IMR-90 (cell line): ENCODE data around the gene TSACC. TPM values are rescaled to one million over a fixed set of nuclear protein-coding genes. Genes with fewer than 3 reads are reported as not detected.
A peak's percentile ranks its signal among the peaks of the same experiment; 100 is the strongest.

ENCODE experiments used
- ATAC-seq: fragments of 200-7000 bp; cut with Tn5 transposase; 2 replicates; pipeline ENCODE4 v1.9.1; 2020; ENCODE audit warnings: low read depth, mild to moderate bottlenecking, moderate library complexity
- Bru-seq: library from RNA; stranded (reverse); fragments of 400-500 nt; gene quantifications from one replicate; lab custom pipeline; 2021; lab: Mats Ljungman, UMichigan
- BruChase-seq, 2 experiments: library from RNA; stranded (reverse); fragments of 400-500 nt; gene quantifications; one replicate each; lab custom pipeline; 2021; lab: Mats Ljungman, UMichigan
- BruUV-seq: library from RNA; stranded (reverse); fragments of 400-500 nt; replicated peaks from 2 replicates; lab custom pipeline; 2021; lab: Mats Ljungman, UMichigan
- CTCF ChIA-PET: fragments of 300-600 bp; formaldehyde crosslinking; extraction: SDS; loops from one replicate; lab custom pipeline; 2021; ENCODE audit warnings: antibody characterized with exemption; lab: Yijun Ruan, JAX
- POLR2A ChIA-PET: fragments of 300-600 bp; sonication (Branson Sonifier 250); formaldehyde crosslinking; loops from one replicate; lab custom pipeline; 2022; ENCODE audit warnings: antibody characterized with exemption; ENCODE audit not compliant: unreplicated experiment; lab: Charles Lee
- DNase-seq: peaks from one replicate; pipeline ENCODE4 v3.0.0; 2013
- H2AFZ ChIP-seq: replicated peaks from 2 replicates; pipeline ENCODE3; 2013; ENCODE audit warnings: low read length, mild to moderate bottlenecking; ENCODE audit not compliant: poor library complexity
- H2AK5ac ChIP-seq: 2 replicates; pipeline ENCODE4 v1.6.1; 2013; ENCODE audit warnings: low read depth, low read length, inconsistent platforms
- H2AK9ac ChIP-seq: replicated peaks from 2 replicates; pipeline ENCODE3; 2013; ENCODE audit warnings: mild to moderate bottlenecking, low read depth, low read length, moderate library complexity; ENCODE audit not compliant: poor library complexity
- H2BK120ac ChIP-seq: 2 replicates; pipeline ENCODE4 v1.6.1; 2013; ENCODE audit warnings: low read depth, low read length, inconsistent platforms
- H2BK15ac ChIP-seq: 3 replicates; pipeline ENCODE4 v1.6.1; 2013; ENCODE audit warnings: low read depth, low read length, inconsistent platforms
- H2BK20ac ChIP-seq: 2 replicates; pipeline ENCODE4 v1.6.1; 2013; ENCODE audit warnings: low read depth, mild to moderate bottlenecking, inconsistent platforms, low read length, moderate library complexity
- H2BK5ac ChIP-seq: 2 replicates; pipeline ENCODE4 v1.6.1; 2013; ENCODE audit warnings: mild to moderate bottlenecking, low read depth, low read length, inconsistent platforms; ENCODE audit not compliant: poor library complexity, severe bottlenecking
- H3K14ac ChIP-seq: replicated peaks from 2 replicates; pipeline ENCODE4 v1.6.1; 2013; ENCODE audit warnings: low read depth, low read length, inconsistent platforms
- H3K18ac ChIP-seq: 2 replicates; pipeline ENCODE4 v1.6.1; 2013; ENCODE audit warnings: low read depth, low read length, control low read depth
- H3K23ac ChIP-seq: 2 replicates; pipeline ENCODE4 v1.6.1; 2013; ENCODE audit warnings: low read depth, low read length, inconsistent platforms
- H3K27ac ChIP-seq: 2 replicates; pipeline ENCODE4 v1.5.1; 2013; ENCODE audit warnings: mild to moderate bottlenecking, control low read depth, low read length; ENCODE audit not compliant: insufficient read depth
- H3K27me3 ChIP-seq: 2 replicates; pipeline ENCODE4 v1.6.1; 2013; ENCODE audit warnings: low read length; ENCODE audit not compliant: control insufficient read depth, insufficient read depth
- H3K36me3 ChIP-seq: 2 replicates; pipeline ENCODE4 v1.6.1; 2013; ENCODE audit warnings: low read length, mixed read lengths; ENCODE audit not compliant: control insufficient read depth, insufficient read depth
- H3K4ac ChIP-seq: 2 replicates; pipeline ENCODE4 v1.6.1; 2013; ENCODE audit warnings: low read depth, low read length, inconsistent platforms
- H3K4me1 ChIP-seq: 2 replicates; pipeline ENCODE4 v1.6.1; 2013; ENCODE audit warnings: low read length, mixed read lengths; ENCODE audit not compliant: control insufficient read depth, insufficient read depth
- H3K4me2 ChIP-seq: 2 replicates; pipeline ENCODE4 v1.6.1; 2013; ENCODE audit warnings: low read depth, mild to moderate bottlenecking, control low read depth, low read length, moderate library complexity
- H3K4me3 ChIP-seq: 2 replicates; pipeline ENCODE4 v1.5.1; 2013; ENCODE audit warnings: low read depth, mild to moderate bottlenecking, control low read depth, low read length, moderate library complexity; ENCODE audit not compliant: insufficient read depth
- H3K56ac ChIP-seq: 2 replicates; pipeline ENCODE4 v1.6.1; 2013; ENCODE audit warnings: low read length, inconsistent platforms; ENCODE audit not compliant: insufficient read depth; ENCODE audit errors: extremely low read depth
- H3K79me1 ChIP-seq, 2 experiments: 2 replicates each; pipeline ENCODE4 v1.6.1; 2013; ENCODE audit warnings: low read length in 2 of 2, inconsistent platforms in 1 of 2, low read depth in 1 of 2
- H3K9ac ChIP-seq: 2 replicates; pipeline ENCODE4 v1.6.1; 2013; ENCODE audit warnings: low read depth, low read length, control low read depth
- H3K9me1 ChIP-seq: 2 replicates; pipeline ENCODE4 v1.6.1; 2013; ENCODE audit warnings: low read length, inconsistent platforms; ENCODE audit not compliant: insufficient read depth
- H3K9me3 ChIP-seq: 2 replicates; pipeline ENCODE4 v1.6.1; 2013; ENCODE audit warnings: low read length; ENCODE audit not compliant: control insufficient read depth, insufficient read depth
- H4K20me1 ChIP-seq: 2 replicates; pipeline ENCODE4 v1.6.1; 2013; ENCODE audit warnings: low read length, inconsistent platforms; ENCODE audit not compliant: insufficient read depth
- H4K5ac ChIP-seq: 2 replicates; pipeline ENCODE4 v1.6.1; 2013; ENCODE audit warnings: mild to moderate bottlenecking, low read depth, low read length, control low read depth
- H4K8ac ChIP-seq, 2 experiments: 2 replicates each; pipeline ENCODE4 v1.6.1; 2013; ENCODE audit warnings: low read depth in 2 of 2, low read length in 2 of 2, control low read depth in 1 of 2, inconsistent platforms in 1 of 2
- H4K91ac ChIP-seq: 2 replicates; pipeline ENCODE4 v1.6.1; 2013; ENCODE audit warnings: low read depth, low read length, inconsistent platforms; ENCODE audit not compliant: insufficient read depth
- CEBPB ChIP-seq: IDR thresholded peaks from 2 replicates; pipeline ENCODE4 v1.6.1; 2012; ENCODE audit warnings: low read depth, low read length, improper control_type of control experiment
- CHD1 ChIP-seq: IDR thresholded peaks from 2 replicates; pipeline ENCODE4 v1.6.1; 2012; ENCODE audit warnings: low read depth, low read length, improper control_type of control experiment
- FOS ChIP-seq: fragments of 150-350 bp; IDR thresholded peaks from 2 replicates; pipeline ENCODE4 v1.6.1; 2016; ENCODE audit warnings: low read depth, low read length
- MAZ ChIP-seq: IDR thresholded peaks from 2 replicates; pipeline ENCODE4 v1.6.1; 2012; ENCODE audit warnings: low read depth, mild to moderate bottlenecking, low read length, improper control_type of control experiment, moderate library complexity, borderline replicate concordance
- MXI1 ChIP-seq: IDR thresholded peaks from 2 replicates; pipeline ENCODE4 v1.6.1; 2012; ENCODE audit warnings: low read depth, mild to moderate bottlenecking, low read length, moderate library complexity, borderline replicate concordance
- NFE2L2 ChIP-seq: fragments of 150-350 bp; IDR thresholded peaks from 2 replicates; pipeline ENCODE4 v1.6.1; 2016; ENCODE audit warnings: low read depth, mild to moderate bottlenecking, low read length
- POLR2A ChIP-seq: IDR thresholded peaks from 2 replicates; pipeline ENCODE4 v1.6.1; 2012; ENCODE audit warnings: mild to moderate bottlenecking, low read depth, low read length
- WGBS, 2 experiments: methylation state at CpG; one replicate each; pipeline versions ENCODE4 v1.1.5 to v1.1.7; 2013; ENCODE audit warnings: missing lambda C conversion rate in 2 of 2; ENCODE audit not compliant: insufficient read length in 1 of 2; ENCODE audit errors: extremely low coverage in 2 of 2; 5-methylcytosine and 5-hydroxymethylcytosine counted together
- dilution Hi-C: fragments of 300-500 bp; cut with HindIII; formaldehyde crosslinking; loops from one replicate; pipeline ENCODE4 v1.14.3; 2018; ENCODE audit warnings: low sequenced_read_pairs; ENCODE audit not compliant: unreplicated experiment
- in situ Hi-C: fragments of 300-500 bp; cut with MboI; formaldehyde crosslinking; loops from 3 replicates; pipeline ENCODE4 v1.14.3; 2019; ENCODE audit warnings: low sequenced_read_pairs, inconsistent platforms, mixed read lengths
- intact Hi-C: fragments of 100-400 bp; cut with micrococcal nuclease; formaldehyde crosslinking; loops from 2 replicates; pipeline ENCODE4 v1.10.0; 2022
- long read RNA-seq: library from polyadenylated mRNA; unstranded; transcript quantifications from one replicate; pipeline ENCODE4 v2.0.0, GENCODE V29; 2021; ENCODE audit not compliant: unreplicated experiment
- polyA plus RNA-seq, 3 experiments: library from polyadenylated mRNA; depleted of rRNA; stranded (reverse); fragments of >200 nt; gene quantifications; 2 replicates each; pipeline ENCODE4 v1.2.3, GENCODE V29; 2012; ENCODE audit warnings: low replicate concordance in 1 of 3
- total RNA-seq: library from RNA; depleted of rRNA; stranded (reverse); fragments of >200 nt; gene quantifications from 2 replicates; pipeline ENCODE4 v1.2.3, GENCODE V29; 2012; rRNA removed
- TF ChIP-seq, protein P1 (sequence below): fragments of 150-350 bp; IDR thresholded peaks from 2 replicates; pipeline ENCODE4 v1.6.1; 2017; ENCODE audit warnings: mild to moderate bottlenecking, antibody characterized with exemption, low read length, low read depth

Gene TSACC
- total RNA-seq (not detected in 2 replicates), polyA plus RNA-seq (2012; rRNA removed) (0.75 and 0.79 TPM in 2 replicates), Bru-seq, nascent RNA (percentile 21 among the genes with signal in this experiment), BruChase-seq, experiment 1, labeled RNA remaining after a 6-hour chase (percentile 22 among the genes with signal in this experiment), BruChase-seq, experiment 2, labeled RNA remaining after a 2-hour chase (percentile 12 among the genes with signal in this experiment)
- 1.5 TPM in 1 of 2 replicates, not detected in the other for polyA plus RNA-seq (2012; cell fraction: cytosol; rRNA removed)
- polyA plus RNA-seq (2012; cell fraction: nucleus; rRNA removed; ENCODE audit: low replicate concordance) = not detected in 2 replicates
- long read RNA-seq, partial matches to known transcripts = 0 of 1 reads
- long read RNA-seq, other reads (novel, unspliced or antisense) = 1 of 1 reads

GRCh38 chr1:156338180-156338976, at the start of gene TSACC, which contains the start of gene CCT3:
Gene TSACC, plus strand, starts transcription at chr1:156338526. Its CDS starts 1,232 bp downstream, at chr1:156339758.
Gene CCT3, minus strand, starts transcription at chr1:156338292. Its CDS starts 108 bp downstream, at chr1:156338184.
- Histone ChIP-seq H4K5ac (peak within 1 kb of the TSS; percentile 52), H4K8ac (peak within 1 kb of the TSS; percentile 83 to 99), H2AK5ac (peak within 1 kb of the TSS; percentile 78; the same call in 1 of the 2 replicates), H3K14ac (peak within 1 kb of the TSS; percentile 96), H2BK15ac (peak within 1 kb of the TSS; percentile 99; the same call in 2 of the 3 replicates), H3K4me2 (peak within 1 kb of the TSS; percentile 94), H3K18ac (peak within 1 kb of the TSS; percentile 38; the same call in 1 of the 2 replicates), H2AK9ac (peak within 1 kb of the TSS; percentile 98), H2BK120ac (peak within 1 kb of the TSS; percentile 97), H3K9me3 (no peaks in the 10 kb centered on the region), H2BK5ac (peak within 1 kb of the TSS; percentile 84), H4K20me1 (peaks cover 13% of the 10 kb centered on the region), H3K9me1 (no peaks in the 10 kb centered on the region; the same call in 1 of the 2 replicates), H3K27me3 (peaks cover 3% of the 10 kb centered on the region), H3K9ac (peak within 1 kb of the TSS; percentile 80), H2AFZ (peak within 1 kb of the TSS; percentile 96), H3K27ac (peak within 1 kb of the TSS; percentile 76), H3K23ac (peak within 1 kb of the TSS; percentile 96), H3K56ac (peak within 1 kb of the TSS; percentile 93), H3K36me3 (peaks cover 13% of the 10 kb centered on the region), H3K4ac (peak within 1 kb of the TSS; percentile 96), H4K91ac (peak within 1 kb of the TSS; percentile 99), H2BK20ac (peak within 1 kb of the TSS; percentile 97), H3K79me1 (peaks cover 9 to 42% of the 10 kb centered on the region in 2 experiments; a peak in 3 of 4 replicates), H3K4me3 (peak within 1 kb of the TSS; percentile 59), H3K4me1 (no peaks in the 10 kb centered on the region; the same call in 1 of the 2 replicates)
- BruUV-seq = no TSS peak
- POLR2A ChIA-PET = interaction anchor here (0.6 kb wide), 1 partner anchor 9 kb away, joined by 4 read pairs; no protein-coding TSS in a partner anchor
- TF ChIP-seq NFE2L2 (no peak), MXI1 (peak; percentile 94), FOS (peak; percentile 18; the same call in 1 of the 2 replicates), CEBPB (peak; percentile 62), CHD1 (no peak), MAZ (no peak), POLR2A (peak; percentile 60; the same call in 1 of the 2 replicates)
- TF ChIP-seq, protein P1, sequence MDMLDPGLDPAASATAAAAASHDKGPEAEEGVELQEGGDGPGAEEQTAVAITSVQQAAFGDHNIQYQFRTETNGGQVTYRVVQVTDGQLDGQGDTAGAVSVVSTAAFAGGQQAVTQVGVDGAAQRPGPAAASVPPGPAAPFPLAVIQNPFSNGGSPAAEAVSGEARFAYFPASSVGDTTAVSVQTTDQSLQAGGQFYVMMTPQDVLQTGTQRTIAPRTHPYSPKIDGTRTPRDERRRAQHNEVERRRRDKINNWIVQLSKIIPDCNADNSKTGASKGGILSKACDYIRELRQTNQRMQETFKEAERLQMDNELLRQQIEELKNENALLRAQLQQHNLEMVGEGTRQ = peak; percentile 59
- intact Hi-C loops = no loop called here
- 0% methylated on average over 30 of the region's 47 CpGs; no CpG with 5 or more reads in 1 of the 2 experiments for WGBS, 2 experiments
- CTCF ChIA-PET = no interaction called here
- ATAC-seq = peak; percentile 97
- DNase-seq = peak; percentile 100
- in situ Hi-C loops = no loop called here
- dilution Hi-C loops = no loop called here
